B cell (primary cell): ENCODE results near the gene LDLRAD3. TPM values are rescaled to one million over a fixed set of nuclear protein-coding genes. Genes with fewer than 3 reads are reported as not detected.

Source experiments
- ATAC-seq: fragments of 200-7000 bp; cut with Tn5 transposase; one replicate; pipeline ENCODE4 v1.10.0; 2021; ENCODE audit warnings: low read depth, mild to moderate bottlenecking, moderate number of reproducible peaks, moderate library complexity
- CTCF ChIA-PET: fragments of 350-600 bp; sonication (Branson Sonifier 250); formaldehyde crosslinking; loops from one replicate; lab custom pipeline; 2021; ENCODE audit warnings: antibody characterized with exemption, inconsistent platforms; lab: Charles Lee
- POLR2A ChIA-PET: fragments of 350-600 bp; sonication (Branson Sonifier 250); formaldehyde crosslinking; loops from one replicate; lab custom pipeline; 2021; ENCODE audit warnings: antibody characterized with exemption; lab: Charles Lee
- DNase-seq: peaks from one replicate; pipeline ENCODE4 v3.0.0; 2013
- H2AFZ ChIP-seq: 2 replicates; pipeline ENCODE4 v1.6.1; 2012; ENCODE audit warnings: mild to moderate bottlenecking, low read depth, low read length; ENCODE audit not compliant: insufficient read depth, poor library complexity, severe bottlenecking
- H3K27ac ChIP-seq, 2 donors: 1 replicate in 1 of 2; 2 replicates in 1 of 2; pipeline ENCODE4 v1.5.1; 2012 to 2013; ENCODE audit warnings: low read length in 2 of 2, mild to moderate bottlenecking in 2 of 2, moderate library complexity in 1 of 2
- H3K27me3 ChIP-seq, 4 experiments: fragments of 200-600 bp in 1 of 4; sonication (generic) in 1 of 4; replicated peaks in 1 of 4; 1 replicate in 2 of 4; 2 replicates in 2 of 4; pipeline versions ENCODE4 v1.6.1 to v1.7.0; 2013 to 2016; ENCODE audit warnings: low read length in 3 of 4, mild to moderate bottlenecking in 2 of 4, mixed read lengths in 1 of 4, moderate library complexity in 1 of 4; ENCODE audit not compliant: insufficient read depth in 4 of 4, control insufficient read depth in 3 of 4; ENCODE audit errors: control extremely low read depth in 1 of 4
- H3K36me3 ChIP-seq, 2 experiments: replicated peaks in 1 of 2; 1 replicate in 1 of 2; 2 replicates in 1 of 2; pipeline versions ENCODE4 v1.6.1 to v1.7.1; 2013; ENCODE audit warnings: low read length in 1 of 2; ENCODE audit not compliant: insufficient read depth in 2 of 2, control insufficient read depth in 1 of 2; ENCODE audit errors: control extremely low read depth in 1 of 2, extremely low read depth in 1 of 2
- H3K4me1 ChIP-seq, 2 donors: fragments of 200-600 bp in 1 of 2; sonication (generic) in 1 of 2; 1 replicate in 1 of 2; 2 replicates in 1 of 2; pipeline versions ENCODE4 v1.5.1 to v1.6.1; 2013 to 2017; ENCODE audit warnings: low read length in 2 of 2; ENCODE audit not compliant: control insufficient read depth in 2 of 2, insufficient read depth in 2 of 2
- H3K4me2 ChIP-seq: replicated peaks from 2 replicates; pipeline ENCODE3; 2012; ENCODE audit warnings: mild to moderate bottlenecking, low read depth, low read length; ENCODE audit not compliant: poor library complexity, severe bottlenecking
- H3K4me3 ChIP-seq, 5 experiments: fragments of 200-600 bp in 1 of 5; sonication (generic) in 1 of 5; 1 replicate in 3 of 5; 2 replicates in 2 of 5; pipeline versions ENCODE4 v1.5.1 to v1.7.0; 2011 to 2016; ENCODE audit warnings: low read length in 4 of 5, mild to moderate bottlenecking in 4 of 5, low read depth in 2 of 5, control low read depth in 1 of 5, moderate library complexity in 1 of 5; ENCODE audit not compliant: insufficient read depth in 1 of 5; ENCODE audit errors: control extremely low read depth in 1 of 5, extremely low read depth in 1 of 5
- H3K79me2 ChIP-seq: fragments of 200-600 bp; sonication (generic); one replicate; pipeline ENCODE4 v1.6.0; 2016; ENCODE audit warnings: low read length; ENCODE audit not compliant: control insufficient read depth, insufficient read depth
- H3K9ac ChIP-seq: fragments of 200-600 bp; sonication (generic); 2 replicates; pipeline ENCODE4 v1.6.1; 2017; ENCODE audit warnings: mild to moderate bottlenecking, low read length, moderate library complexity
- H3K9me3 ChIP-seq, 3 donors: one replicate each; pipeline versions ENCODE4 v1.6.1 to v1.7.1; 2013; ENCODE audit warnings: low read length in 2 of 3; ENCODE audit not compliant: control insufficient read depth in 2 of 3, insufficient read depth in 1 of 3; ENCODE audit errors: control extremely low read depth in 1 of 3
- H4K20me1 ChIP-seq: 2 replicates; pipeline ENCODE4 v1.6.0; 2012; ENCODE audit warnings: mild to moderate bottlenecking, low read length; ENCODE audit not compliant: insufficient read depth, control insufficient read depth, poor library complexity, severe bottlenecking
- H3K27ac Mint-ChIP-seq: one replicate; pipeline ENCODE4 v1.8.0; 2021; ENCODE audit warnings: mixed read lengths
- H3K27me3 Mint-ChIP-seq: one replicate; pipeline ENCODE4 v1.8.0; 2021; ENCODE audit warnings: mixed read lengths
- H3K4me1 Mint-ChIP-seq: one replicate; pipeline ENCODE4 v1.8.0; 2021; ENCODE audit warnings: mixed read lengths
- H3K4me3 Mint-ChIP-seq: one replicate; pipeline ENCODE4 v1.8.0; 2021; ENCODE audit warnings: mixed read lengths
- H3K9me3 Mint-ChIP-seq: one replicate; pipeline ENCODE4 v1.8.0; 2022; ENCODE audit warnings: mixed read lengths; ENCODE audit not compliant: insufficient read depth
- CTCF ChIP-seq: fragments of 200-600 bp; IDR thresholded peaks from one replicate; pipeline ENCODE4 v1.8.0; 2022; ENCODE audit warnings: antibody characterized with exemption, mild to moderate bottlenecking
- EZH2 ChIP-seq: IDR thresholded peaks from 2 replicates; pipeline ENCODE4 v1.6.1; 2012; ENCODE audit warnings: borderline replicate concordance, low read depth, mild to moderate bottlenecking, moderate library complexity, low read length; ENCODE audit not compliant: insufficient read depth, poor library complexity, severe bottlenecking
- WGBS: methylation state at CpG from one replicate; pipeline ENCODE4 v1.1.5; 2013; ENCODE audit warnings: missing lambda C conversion rate; ENCODE audit not compliant: insufficient coverage; 5-methylcytosine and 5-hydroxymethylcytosine counted together
- intact Hi-C: fragments of 100-400 bp; cut with micrococcal nuclease; formaldehyde crosslinking; loops from one replicate; pipeline ENCODE4 v1.10.0; 2022
- polyA plus RNA-seq: library from polyadenylated mRNA; depleted of rRNA; stranded (reverse); fragments of >200 nt; gene quantifications from 2 replicates; pipeline ENCODE4 v1.2.3, GENCODE V29; 2012
- total RNA-seq, 2 donors: library from RNA; stranded (reverse); fragments of 120-200 nt in 1 of 2; gene quantifications; 1 replicate in 1 of 2; 2 replicates in 1 of 2; pipeline versions ENCODE4 v1.2.3 to v1.2.4, GENCODE V29; 2013 to 2022

LDLRAD3 gene
- total and polyA plus RNA-seq, 2 donors (not counting 1 experiment from before 2014, with no cell fraction given): 0.01 TPM; not detected in 1

- H3K4me1 Mint-ChIP-seq: no peaks in the 10 kb centered on the region
- H3K4me1 ChIP-seq: no peaks in the 10 kb centered on the region
- H3K9me3 ChIP-seq: no peaks in the 10 kb centered on the region
- WGBS: 17% methylated on average over 1 of the region's 2 CpGs
- CTCF ChIA-PET: no interaction called here
- H3K4me3 ChIP-seq: no peak overlapping the region
- POLR2A ChIA-PET: no interaction called here
- ATAC-seq (no peak), DNase-seq (no peak)
- no peak overlapping the region for H3K27ac ChIP-seq
- no peaks in the 10 kb centered on the region for H3K36me3 ChIP-seq
- H3K9me3 Mint-ChIP-seq: no peaks in the 10 kb centered on the region
- no peak overlapping the region for H3K27ac Mint-ChIP-seq
- no peak overlapping the region for H3K9ac ChIP-seq
- peaks cover 0 to 3% (median 0%) of the 10 kb centered on the region in 4 experiments for H3K27me3 ChIP-seq
- intact Hi-C loops: no loop called here
- no peak overlapping the region for H3K4me3 Mint-ChIP-seq
- no peak overlapping the region for H2AFZ ChIP-seq
- peaks cover 25% of the 10 kb centered on the region for H3K27me3 Mint-ChIP-seq
- no peak overlapping the region for H3K4me2 ChIP-seq
- TF ChIP-seq EZH2: no peak
- TF ChIP-seq CTCF: no peak
- no peaks in the 10 kb centered on the region for H4K20me1 ChIP-seq
- H3K79me2 ChIP-seq: no peaks in the 10 kb centered on the region
These were observed 234.0 kb downstream of the LDLRAD3 start for GRCh38 chr11:36177836-36178235.

DNA sequence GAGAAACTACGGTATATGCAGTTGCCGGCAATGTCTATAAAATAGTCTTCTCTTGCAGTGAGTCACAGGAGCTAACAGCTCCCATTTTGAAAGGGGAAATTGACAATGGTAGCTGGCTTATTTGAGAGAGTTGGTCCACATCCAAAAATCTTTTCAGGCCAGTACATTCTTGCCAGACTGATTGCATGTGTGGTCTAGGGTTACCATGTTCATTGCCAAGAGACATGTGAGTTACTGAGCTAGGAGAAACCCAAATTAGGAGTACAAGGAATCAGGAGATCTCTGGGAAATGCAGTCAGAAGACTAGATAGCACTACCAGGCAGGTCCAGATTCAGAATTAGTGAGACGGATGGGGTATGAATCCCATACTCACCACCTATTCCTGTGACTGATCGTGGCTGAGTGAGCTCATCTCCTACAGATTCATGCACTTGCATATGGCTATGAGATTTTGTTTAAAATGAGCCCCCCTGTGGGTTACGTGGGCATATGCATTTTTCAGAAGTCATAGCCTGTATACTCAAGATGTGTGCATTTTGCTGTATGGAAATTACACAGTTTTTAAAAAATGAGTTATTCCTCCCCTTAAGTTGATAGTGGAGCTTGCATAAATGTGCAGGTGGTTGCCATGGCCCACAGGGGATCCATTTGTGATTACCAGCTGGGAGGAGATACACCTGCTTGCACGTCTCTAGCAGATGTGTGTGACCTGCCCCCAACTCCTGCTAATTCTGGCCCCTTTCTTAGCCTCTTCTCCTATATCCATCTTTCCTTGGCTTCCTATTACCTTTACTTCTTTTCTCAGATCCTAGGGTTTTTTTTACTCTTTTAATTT is 242.7 kb downstream of the LDLRAD3 start:
- no peaks in the 10 kb centered on the region for H3K36me3 ChIP-seq
- ChIA-PET POLR2A (no interaction called here), CTCF (no interaction called here)
- no peak overlapping the region for H2AFZ ChIP-seq
- intact Hi-C loops: no loop called here
- 100% methylated on average over 1 of the region's 6 CpGs for WGBS
- DNase-seq: no peak
- peaks cover 17% of the 10 kb centered on the region for H3K27me3 Mint-ChIP-seq
- ATAC-seq: no peak
- no peak overlapping the region for H3K27ac Mint-ChIP-seq
- no peak overlapping the region for H3K9ac ChIP-seq
- no peaks in the 10 kb centered on the region for H3K4me1 Mint-ChIP-seq
- H3K27ac ChIP-seq: no peak overlapping the region
- no peak overlapping the region for H3K4me3 Mint-ChIP-seq
- H3K4me1 ChIP-seq: no peaks in the 10 kb centered on the region
- H3K79me2 ChIP-seq: no peaks in the 10 kb centered on the region
- no peaks in the 10 kb centered on the region for H3K9me3 Mint-ChIP-seq
- H4K20me1 ChIP-seq: no peaks in the 10 kb centered on the region
- no peaks in the 10 kb centered on the region for H3K9me3 ChIP-seq
- H3K4me3 ChIP-seq: no peak overlapping the region
- no peak overlapping the region for H3K4me2 ChIP-seq
- H3K27me3 ChIP-seq: peaks cover 0 to 4% (median 0%) of the 10 kb centered on the region in 4 experiments
- TF ChIP-seq CTCF (no peak), EZH2 (no peak)
